Measurements from ENCODE around the gene SLC17A5.
A peak's percentile ranks its signal among the peaks of the same experiment; 100 is the strongest.
"Not testable (repeated sequence)": the region's sequence is repeated elsewhere in the genome, so short reads cannot be mapped to it uniquely, and the experiment has no call there.

SLC17A5 gene

DNA sequence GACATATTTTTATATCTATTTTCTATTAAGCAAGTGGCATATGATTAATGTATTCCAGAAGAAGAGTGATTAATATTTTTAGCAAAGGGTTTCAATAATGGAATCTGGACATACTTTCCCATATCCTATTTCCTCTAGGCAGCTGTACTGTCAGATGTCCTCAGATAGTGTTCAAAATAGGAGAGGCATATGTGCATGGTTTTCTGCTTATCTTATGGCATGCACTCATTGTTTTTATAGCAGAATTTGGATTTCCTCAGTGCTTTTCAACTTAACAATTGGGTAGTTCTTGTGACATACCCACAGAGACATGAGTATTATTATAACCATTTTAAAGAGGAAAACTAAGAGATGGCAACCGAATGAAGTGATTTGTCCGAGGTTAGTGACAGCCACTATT lies 12.6 kb upstream of the SLC17A5 start:
- DNase-seq (ENCODE audit: low read depth in 2 of 3, low spot score in 2 of 3): no peak

DNA sequence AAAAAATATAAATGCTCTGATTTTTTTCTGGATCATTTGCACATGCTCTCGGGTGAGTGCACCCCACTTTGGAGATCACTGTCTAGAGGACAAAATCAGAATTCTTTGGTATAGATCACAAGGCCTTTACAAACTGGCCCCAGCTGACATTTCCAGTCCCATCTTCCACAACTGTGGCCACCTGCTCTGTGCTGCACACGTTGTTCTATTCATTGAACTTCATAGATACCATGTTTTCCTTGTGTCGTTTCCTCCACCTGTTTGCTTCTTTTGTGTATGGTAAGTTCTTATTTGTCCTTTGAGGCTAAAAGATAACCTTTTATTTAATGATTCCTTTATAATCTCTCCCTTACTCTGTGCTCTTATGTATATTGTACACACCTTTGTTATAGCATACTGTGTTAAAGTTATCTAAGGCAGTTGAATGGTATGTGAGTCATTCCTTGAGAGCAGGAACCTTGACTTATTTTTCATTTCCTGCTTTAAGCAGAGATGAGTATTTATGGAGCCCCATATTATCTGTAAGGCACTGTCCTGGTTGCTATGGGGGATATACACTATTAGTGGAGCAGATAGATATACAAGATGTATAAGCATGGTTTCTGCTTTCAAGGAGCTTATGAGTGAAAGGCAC lies 12.0 kb upstream of the SLC17A5 start:
- no peak for DNase-seq (ENCODE audit: low read depth in 2 of 3, low spot score in 2 of 3)

DNA sequence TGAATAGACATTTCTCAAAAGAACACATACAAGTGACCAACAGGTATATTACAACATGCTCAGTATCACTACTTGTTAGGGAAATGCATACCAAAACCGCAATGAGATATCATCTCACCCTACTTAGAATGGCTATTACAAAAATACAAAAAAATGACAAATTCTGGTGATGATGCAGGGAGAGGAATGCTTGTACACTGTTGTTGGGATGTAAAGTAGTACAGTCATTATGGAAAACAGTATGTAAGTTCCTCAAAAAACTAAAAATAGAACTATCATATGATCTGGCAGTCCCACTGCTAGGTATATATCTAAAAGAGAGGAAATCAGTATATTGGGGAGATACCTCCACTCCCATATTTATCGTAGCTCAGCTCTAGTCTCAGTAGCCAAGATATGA lies 10.9 kb upstream of the SLC17A5 start:
- no peak for DNase-seq (ENCODE audit: low read depth in 2 of 3, low spot score in 2 of 3)

DNA sequence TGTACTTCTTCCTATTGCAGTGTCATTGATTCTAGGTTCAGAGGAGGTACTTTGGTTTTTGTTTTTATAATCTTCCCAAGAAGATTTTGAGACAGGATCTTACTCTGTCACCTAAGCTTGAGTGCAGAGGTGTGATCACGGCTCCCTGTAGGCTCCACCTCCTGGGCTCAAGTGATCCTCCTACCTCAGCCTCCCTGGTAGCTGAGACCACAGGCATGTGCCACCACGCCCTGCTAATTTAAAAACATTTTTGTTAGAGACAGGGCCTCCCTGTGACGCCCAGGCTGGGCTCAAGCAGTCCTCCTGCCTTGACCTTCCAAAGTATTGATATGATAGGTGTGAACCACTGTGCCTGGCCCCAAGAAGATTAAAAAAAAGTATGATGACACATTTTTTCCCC lies 3.4 kb upstream of the SLC17A5 start:
- DNase-seq (ENCODE audit: low read depth in 2 of 3, low spot score in 2 of 3): no peak

DNA sequence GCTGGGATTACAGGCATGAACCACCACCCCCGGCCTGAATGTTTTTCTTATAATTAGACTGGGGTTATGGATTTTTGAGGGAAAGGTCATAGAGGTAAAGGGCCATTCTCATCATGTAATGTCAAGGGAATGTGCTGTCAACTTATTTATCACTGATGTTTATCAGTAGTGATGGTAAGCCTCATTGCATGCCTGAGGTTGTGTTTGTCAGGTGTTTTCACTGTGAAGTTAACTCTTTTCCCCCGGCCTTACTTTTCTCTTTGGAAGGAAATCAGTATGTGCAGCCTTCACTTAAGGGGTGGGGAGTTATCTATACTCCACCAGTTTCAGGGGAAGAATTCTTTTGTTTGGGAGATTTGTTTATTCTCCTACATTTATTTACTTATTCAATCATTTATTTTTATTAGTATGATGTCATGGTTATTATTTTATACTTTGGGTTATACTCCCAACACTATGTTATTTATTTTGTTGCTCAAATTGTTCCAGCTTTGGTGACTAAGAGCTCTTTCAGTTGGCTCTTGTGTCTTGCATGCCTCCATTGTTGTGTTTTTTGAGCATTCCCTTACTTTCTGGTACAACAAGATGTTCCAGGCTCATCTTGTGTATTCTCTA lies 2.8 kb upstream of the SLC17A5 start:
- no peak for DNase-seq (ENCODE audit: low read depth in 2 of 3, low spot score in 2 of 3)

DNA sequence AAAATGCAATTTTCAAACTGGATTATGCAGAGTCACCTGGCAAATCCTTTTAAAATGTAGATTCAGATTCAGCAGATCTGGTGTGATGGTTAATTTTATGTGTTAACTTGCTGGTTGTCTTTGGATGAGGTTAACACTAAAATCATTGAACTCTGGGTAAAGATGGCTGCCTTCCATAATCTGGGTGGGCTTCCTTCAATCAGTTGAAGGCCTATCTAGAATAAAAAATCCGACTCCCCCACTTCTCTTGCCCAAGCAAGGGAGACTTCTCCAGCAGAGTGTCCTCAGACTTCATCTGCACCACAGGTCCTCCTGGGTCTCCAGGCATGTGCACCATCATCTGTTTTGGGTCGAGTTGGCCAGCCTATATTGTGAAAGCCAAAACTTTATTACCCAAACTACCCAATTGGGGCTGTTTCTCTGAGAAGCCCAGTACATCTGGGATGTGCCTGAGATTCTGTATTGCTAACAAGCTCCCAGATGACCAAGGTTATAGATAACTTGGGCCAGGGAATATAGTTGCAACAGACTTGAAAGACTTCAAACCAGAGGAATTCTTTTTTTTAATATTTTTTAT lies 1.6 kb upstream of the SLC17A5 start:
- no peak for DNase-seq (ENCODE audit: low read depth in 2 of 3, low spot score in 2 of 3)

DNA sequence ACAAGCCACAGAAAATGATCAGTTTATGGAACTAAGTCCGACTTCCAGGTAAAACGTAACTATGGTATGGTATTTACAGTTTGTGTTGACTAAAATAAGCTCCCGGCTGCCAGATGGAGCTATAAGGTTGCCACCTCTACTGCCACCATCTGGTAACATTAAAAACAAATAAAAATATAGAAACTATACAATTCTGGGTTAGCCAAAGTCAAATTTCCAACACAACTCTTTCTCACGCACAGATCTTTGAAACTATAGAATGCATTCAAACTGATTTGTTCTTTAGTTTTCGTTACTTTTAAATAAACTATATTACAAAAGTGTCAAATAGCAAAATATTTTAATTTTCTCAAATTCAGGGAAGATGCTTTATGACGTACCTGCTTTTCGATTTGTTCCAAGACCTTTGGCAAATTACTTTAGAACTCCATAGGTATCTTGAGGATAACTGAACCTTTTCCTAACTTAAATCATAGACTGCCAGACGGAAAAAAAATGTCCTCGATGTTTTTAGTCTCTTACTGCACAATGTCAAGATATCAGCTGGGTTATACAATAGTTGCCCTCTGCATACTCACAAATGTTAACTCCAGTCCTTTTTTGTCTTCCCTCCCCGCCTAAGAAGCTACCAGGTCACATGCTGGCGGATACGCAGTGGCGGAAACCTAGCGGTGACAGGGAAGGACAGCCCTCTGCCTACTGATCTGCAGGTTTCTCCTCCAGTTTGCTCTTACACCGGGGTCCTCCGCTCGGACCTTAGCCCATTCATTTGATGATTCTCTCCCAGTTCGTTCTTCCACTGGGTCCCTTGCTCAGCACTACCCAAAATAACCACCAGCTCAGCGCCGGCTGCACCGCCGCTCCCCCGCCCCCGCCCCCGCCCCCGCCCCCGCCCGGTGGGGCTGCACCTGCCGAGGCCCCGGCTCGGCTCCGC lies 888 bp downstream of the SLC17A5 start:
- DNase-seq (ENCODE audit: low read depth in 2 of 3, low spot score in 2 of 3): peak in 2 of 3 experiments; percentile 14 to 55

DNA sequence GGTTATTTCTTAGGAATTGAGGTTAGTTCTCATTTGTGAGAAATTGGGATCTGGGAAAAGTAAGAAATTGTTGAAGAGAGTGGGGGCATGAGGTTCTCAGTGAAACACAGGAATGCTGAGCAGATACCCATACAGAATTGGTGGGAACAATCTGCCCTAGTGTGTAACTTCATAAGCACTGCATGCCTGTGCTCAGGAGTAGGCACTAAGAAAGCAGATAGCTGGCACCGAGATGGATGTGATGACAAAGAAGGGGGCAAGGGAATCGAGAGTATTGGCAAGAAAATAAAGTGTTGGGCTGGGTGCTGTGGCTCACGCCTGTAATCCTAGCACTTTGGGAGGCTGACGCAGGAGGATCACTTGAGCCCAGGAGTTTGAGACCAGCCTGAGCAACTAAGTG lies 4.0 kb downstream of the SLC17A5 start:
- no peak for DNase-seq (ENCODE audit: low read depth in 2 of 3, low spot score in 2 of 3)

DNA sequence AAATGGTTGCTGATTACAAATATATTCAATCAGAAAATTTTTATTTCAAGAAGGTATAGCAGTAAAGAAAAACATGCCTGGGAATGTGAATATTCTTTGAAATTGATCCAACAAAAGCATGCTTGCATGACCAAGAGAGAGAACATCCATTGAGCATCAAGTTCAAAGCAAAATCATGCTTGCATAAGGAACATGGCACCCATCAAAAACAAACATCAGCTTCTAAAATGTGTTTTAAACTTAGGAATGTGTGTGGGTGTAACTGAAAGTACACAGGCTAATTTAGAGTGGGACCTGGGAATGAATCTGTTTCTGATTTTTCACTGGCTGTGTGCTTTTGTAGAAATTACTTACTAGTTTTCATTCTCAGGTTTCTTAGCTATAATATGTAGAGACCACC lies 5.6 kb downstream of the SLC17A5 start:
- DNase-seq (ENCODE audit: low read depth in 2 of 3, low spot score in 2 of 3): no peak

DNA sequence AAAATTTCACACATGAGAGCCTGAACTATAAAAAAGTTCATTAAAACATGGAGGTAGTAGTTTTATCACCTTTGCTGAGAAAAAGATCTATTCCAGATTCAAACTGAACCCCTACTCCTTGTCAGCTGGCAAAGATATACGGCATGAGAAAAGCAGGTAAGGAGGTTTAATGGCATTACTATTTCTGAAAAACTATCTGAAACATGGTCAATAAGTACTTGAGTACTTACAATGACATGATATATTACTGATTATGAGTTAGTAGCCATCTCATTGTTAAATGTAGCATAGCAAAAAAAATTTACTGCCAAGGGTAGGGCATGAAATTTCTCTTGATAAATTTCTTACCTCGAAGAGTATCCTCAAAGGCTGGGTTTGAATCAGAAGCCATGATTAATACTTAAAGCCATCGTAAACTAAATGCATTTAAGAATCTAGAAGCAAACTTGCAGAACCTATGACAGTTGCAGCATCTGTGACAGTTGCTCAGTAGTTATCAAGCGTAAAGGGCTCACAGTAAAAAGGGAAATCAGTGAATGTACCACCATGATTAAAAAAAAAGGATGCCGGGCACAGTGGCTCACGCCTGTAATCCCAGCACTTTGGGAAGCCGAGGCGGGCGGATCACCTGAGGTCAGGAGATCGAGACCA lies 8.7 kb downstream of the SLC17A5 start:
- DNase-seq (ENCODE audit: low read depth in 2 of 3, low spot score in 2 of 3): no peak

DNA sequence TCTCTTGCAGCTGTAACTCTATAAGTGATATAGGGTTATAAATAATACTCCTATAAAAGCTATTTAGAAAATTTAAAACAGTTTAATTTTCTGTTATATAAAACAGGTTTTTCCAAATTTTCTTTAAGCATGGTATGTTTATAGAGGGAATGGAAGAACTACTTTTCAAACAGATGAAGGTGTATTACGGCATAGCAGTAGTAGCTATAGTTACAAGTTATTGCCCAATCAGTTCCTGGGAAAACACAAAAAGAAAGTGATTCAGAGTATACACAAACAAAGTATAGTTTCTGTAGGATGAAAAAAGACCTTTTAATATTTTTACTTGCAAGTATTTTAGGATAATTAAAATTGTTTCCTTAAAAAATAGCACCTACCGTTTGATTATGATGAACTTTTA lies 9.8 kb downstream of the SLC17A5 start:
- DNase-seq (ENCODE audit: low read depth in 2 of 3, low spot score in 2 of 3): no peak

DNA sequence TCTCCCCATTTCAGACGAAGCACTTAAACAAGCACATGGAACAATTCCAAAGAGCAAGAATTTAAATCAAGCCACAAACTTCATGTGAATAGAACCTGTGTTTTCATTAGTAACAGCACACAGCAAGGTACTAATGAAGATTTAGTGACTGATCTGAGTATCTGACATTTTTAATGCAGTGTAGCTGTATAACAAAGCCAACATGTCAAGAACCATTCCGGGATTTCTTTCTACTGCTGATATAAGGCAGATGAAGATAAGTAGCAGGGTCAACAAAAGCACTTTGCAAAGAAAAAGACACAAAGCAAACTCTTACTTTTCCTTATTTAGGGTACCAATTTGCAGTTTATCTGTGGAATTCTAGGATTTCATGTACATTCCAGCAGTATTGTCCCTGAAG lies 11.3 kb downstream of the SLC17A5 start:
- no peak for DNase-seq (ENCODE audit: low read depth in 2 of 3, low spot score in 2 of 3)

DNA sequence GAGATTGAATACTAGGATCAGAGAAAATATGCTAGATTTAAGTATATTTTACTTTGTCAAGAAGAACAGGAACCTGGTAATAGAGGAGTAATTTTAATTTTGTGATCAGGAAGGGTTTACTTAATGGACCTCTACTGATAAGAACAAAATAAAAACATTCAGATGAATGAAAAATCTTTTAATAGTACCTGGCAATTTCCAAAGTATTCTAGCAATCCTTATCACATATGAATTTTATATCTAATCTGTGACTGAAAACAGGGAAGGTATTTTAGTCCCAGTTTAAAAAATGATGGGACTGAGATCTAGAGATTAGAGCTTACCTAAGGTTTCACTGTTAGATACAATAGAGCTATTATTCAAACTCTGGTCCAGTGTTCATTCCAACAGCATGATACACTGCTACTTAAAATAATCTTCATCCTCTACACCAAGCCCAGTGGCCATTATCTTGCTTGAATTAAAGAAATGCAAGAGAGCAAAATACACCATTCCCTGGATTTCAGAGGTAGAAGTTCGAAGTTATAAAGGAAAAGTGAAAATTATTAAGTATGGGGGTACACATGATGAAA lies 13.5 kb downstream of the SLC17A5 start:
- DNase-seq (ENCODE audit: low read depth in 2 of 3, low spot score in 2 of 3): no peak

DNA sequence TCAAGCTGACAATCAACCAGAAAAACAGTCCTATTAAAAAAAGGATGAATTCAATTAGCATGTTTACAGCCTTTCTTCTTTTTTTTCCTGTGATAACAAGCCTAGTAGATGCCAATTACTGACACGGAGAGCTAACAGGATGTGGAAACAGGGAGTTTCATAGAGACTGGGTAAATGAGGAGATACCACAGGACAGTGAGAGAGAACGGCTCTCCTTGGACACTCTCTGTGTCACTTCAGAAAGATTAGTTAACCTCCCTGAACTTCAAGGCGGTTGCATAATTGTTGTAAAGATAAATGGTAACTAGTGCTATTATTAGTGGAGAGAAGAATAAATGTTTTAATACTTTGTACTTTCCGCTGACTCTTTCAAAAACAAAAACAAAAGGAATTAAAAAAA lies 14.8 kb downstream of the SLC17A5 start:
- no peak for DNase-seq (ENCODE audit: low read depth in 2 of 3, low spot score in 2 of 3)

DNA sequence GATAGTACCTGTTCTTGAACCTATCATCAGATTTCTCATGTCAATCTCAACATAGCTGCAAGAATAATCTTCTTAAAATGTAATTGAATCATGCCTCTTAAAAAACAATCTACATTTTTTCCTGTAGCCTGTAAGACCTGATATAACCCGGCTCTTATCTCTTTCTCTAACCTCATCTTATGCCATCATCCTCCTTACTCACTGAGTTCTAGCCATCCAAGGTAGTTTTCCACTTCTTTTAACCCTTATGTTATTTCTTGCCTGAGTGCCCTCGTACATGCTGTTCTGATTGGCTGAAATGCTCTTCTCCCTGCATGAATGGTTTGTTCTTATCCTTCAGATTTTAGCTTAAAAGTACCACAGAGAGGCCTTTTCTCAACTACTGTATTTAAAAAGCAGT lies 16.4 kb downstream of the SLC17A5 start:
- DNase-seq (ENCODE audit: low read depth in 2 of 3, low spot score in 2 of 3): no peak

DNA sequence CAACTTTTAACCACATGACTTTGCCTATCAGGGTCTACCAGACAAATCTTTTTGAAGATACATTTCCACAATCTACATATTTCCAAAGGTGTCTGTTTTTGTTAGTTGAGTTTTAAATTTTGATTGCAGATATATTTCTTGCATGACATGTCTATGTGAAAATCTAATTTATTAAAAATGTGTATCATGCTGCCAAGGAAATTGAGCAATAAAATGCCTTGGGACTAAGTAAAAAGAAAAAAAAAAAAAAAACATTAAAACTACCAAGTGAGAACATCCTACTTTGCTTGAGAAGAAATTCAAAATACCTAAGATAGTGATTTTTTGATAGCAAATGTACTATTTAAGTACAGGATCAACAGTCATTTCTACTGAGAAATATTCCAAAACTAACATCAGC lies 17.7 kb downstream of the SLC17A5 start:
- no peak for DNase-seq (ENCODE audit: low read depth in 2 of 3, low spot score in 2 of 3)

DNA sequence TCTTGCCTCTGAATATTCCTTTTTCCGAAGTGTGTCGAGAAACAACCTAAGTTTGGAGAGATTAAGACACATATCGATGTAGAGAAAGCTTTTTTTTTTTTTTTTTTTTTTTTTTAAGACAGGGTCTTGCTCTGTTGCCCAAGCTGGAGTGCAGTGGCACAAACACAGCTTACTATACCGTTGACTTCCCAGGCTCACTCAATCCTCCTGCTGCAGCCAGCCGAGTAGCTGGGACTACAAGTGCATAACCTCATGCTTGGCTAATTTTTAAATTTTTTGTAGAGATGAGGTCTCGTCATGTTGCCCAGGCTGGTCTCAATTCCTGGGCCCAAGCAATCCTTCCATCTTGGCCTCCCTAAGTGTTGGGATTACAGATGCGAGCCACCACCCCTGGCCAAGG lies 21.4 kb downstream of the SLC17A5 start:
- no peak for DNase-seq (ENCODE audit: low read depth in 2 of 3, low spot score in 2 of 3)

DNA sequence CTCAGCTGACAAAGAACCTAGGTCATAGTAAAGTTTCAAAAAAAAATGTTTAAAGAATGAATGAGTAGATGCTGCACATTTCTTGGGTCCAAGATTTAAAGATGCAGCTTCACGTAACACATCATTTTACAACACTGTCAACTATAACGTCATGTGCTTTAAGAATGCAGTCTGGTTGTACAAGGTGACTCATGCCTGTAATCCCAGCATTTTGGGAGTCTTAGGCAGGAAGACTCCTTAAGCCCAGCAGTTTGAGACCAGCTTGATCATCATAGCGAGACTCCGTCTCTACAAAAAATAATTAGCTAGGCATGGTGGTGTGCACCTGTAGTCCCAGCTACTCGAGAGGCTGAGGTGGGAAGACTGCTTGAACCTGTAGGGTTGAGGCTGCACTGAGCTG lies 21.9 kb downstream of the SLC17A5 start:
- no peak for DNase-seq (ENCODE audit: low read depth in 2 of 3, low spot score in 2 of 3)

DNA sequence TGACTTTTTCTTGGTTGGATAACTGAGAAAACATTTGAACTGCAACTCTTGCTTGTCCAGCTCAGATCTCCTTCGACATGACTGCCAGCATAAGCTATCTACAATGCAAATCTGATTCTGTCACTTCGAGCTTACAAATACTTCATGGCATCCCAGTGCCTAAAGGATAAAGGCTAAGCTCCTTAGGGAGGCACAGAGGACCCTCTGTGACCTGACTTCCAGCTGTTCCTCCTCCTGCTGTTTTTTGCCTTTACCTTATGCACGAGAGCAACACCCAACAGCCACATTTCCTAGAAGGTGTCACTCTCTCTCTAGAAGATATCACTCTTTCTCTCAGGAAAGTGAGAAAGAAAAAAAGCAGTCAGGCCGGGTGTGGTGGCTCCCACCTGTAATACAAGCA lies 23.4 kb downstream of the SLC17A5 start:
- DNase-seq (ENCODE audit: low read depth in 2 of 3, low spot score in 2 of 3): no peak

DNA sequence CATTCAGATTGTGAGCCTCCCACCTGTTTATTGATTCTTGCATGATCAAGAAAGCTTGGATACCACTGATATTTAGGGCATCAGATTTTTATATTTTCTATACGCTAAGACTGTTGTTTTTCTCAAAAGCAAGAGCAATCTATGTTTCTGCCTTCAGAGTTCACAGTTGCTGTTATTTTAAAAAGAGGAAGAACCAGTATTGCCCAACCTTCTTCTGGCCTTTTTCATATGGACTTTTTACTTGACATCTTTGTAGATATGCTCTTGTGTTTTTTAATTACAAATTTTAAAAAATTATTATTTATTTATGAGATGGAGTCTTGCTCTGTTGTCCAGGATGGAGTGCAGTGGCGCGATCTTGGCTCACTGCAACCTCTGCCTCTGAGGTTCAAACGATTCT lies 28.9 kb downstream of the SLC17A5 start:
- no peak for DNase-seq (ENCODE audit: low read depth in 2 of 3, low spot score in 2 of 3)

DNA sequence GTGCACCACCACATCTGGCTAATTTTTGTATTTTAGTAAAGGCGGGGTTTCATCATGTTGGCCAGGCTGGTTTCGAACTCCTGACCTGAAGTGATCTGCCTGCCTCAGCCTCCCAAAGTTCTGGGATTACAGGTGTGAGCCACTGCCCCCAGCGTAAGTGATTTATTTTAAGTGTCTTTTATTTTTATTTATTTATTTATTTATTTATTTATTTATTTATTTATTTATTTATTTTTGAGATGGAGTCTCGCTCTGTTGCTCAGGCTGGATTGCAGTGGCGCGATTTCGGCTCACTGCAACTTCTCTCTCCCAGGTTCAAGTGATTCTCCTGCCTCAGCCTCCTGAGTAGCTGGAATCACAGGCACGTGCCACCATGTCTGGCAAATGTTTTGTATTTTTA lies 30.3 kb downstream of the SLC17A5 start:
- DNase-seq (ENCODE audit: low read depth in 2 of 3, low spot score in 2 of 3): not testable (repeated sequence)

All from activated CD8-positive, alpha-beta memory T cell treated with anti-CD3 and anti-CD28 coated beads for 48 hours (primary cell).